GM18519 (cell line): ENCODE data around the gene ANKRD52.

Experiments
- ATAC-seq: cut with Tn5 transposase; IDR thresholded peaks from one replicate; pipeline ENCODE4 v1.9.1; 2021; ENCODE audit warnings: mild to moderate bottlenecking, moderate library complexity; ENCODE audit not compliant: unreplicated experiment, low FRiP score

Gene ANKRD52

DNA sequence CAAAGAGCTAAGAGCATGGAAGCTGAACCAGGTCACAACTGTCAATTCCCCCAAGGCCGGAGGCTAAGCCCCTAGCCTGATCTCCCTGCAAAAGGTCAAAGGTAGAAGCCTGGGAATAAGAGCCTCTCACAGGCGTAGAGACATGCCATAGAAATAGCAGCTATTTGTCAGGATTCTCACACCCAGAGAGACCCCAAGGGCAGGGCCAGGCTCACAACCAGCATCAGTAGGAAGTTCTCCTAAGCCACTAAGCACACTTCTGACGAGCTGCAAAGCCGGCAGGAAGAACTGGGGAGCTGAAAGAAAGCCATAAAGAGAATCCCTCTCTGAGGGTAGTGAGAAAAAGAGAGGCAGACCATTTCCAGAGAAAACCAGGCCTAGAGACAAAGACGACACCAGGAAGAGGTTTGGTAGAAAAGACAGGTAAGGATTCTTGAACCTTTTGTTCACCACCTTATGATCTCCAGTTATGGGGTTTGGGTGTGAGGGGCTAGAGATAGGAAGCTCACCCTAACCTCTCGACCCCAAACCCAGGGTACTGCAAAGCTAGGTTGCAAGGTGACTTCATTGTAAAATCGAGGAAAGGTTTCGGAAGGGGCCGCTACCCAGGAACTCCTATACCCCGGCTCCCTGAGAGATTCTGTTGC, 69.9 kb downstream of the ANKRD52 start:
- no peak for ATAC-seq
